ENCODE results near the gene NTPCR. TPM values are rescaled to one million over a fixed set of nuclear protein-coding genes. Genes with fewer than 3 reads are reported as not detected.

The NTPCR gene
- total and polyA plus RNA-seq, 4 donors, result 31.2 to 66.2 (median 57.3) TPM

- H3K27me3 ChIP-seq (ENCODE audit: control insufficient read depth, insufficient read depth, low read length), result no peaks in the 10 kb centered on the region
- H3K9me3 ChIP-seq (ENCODE audit: control insufficient read depth, insufficient read depth, low read length), result peaks cover 2% of the 10 kb centered on the region
- 73% methylated on average over 3 of the region's 5 CpGs for WGBS (ENCODE audit: insufficient coverage)
- H3K4me1 ChIP-seq (ENCODE audit: control insufficient read depth, insufficient read depth, low read length), result no peaks in the 10 kb centered on the region
- DNase-seq (ENCODE audit: low read depth in 4 of 6, low spot score in 6 of 6), result no peak
- H3K27ac ChIP-seq (ENCODE audit: low read depth, low read length), result no peak overlapping the region
- H3K36me3 ChIP-seq (ENCODE audit: control insufficient read depth, insufficient read depth, low read length), result peaks cover 26% of the 10 kb centered on the region
- H3K4me3 ChIP-seq (ENCODE audit: low read depth, low read length), result no peak overlapping the region
These were observed 19.4 kb downstream of the NTPCR start for GRCh38 chr1:232969799-232970198.

DNA sequence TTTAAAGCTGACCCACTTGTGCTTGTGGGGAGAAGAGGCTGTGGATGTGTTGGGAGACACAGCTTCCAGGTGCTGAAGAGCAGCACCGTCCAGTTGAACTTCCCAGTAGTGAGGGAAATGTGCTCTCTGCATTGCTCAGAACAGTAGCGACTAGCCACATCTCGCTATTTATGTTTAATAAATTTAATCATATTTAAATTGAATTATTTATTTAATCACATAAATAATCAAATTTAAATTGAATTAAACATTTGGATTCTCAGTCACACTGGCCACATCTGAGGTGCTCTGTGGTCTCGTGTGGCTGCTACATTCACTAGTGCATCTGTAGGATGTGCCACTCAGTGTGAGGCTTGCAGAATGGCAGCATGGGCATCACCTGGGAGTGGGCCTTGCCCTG, 20.1 kb downstream of the NTPCR start:
- 100% methylated on average over 1 of the region's 4 CpGs for WGBS (ENCODE audit: insufficient coverage)

GRCh38 chr1:232973652-232974611, 23.5 kb downstream of the NTPCR start:
- Histone ChIP-seq H3K36me3 (ENCODE audit: control insufficient read depth, insufficient read depth, low read length) (peaks cover 33% of the 10 kb centered on the region), H3K4me1 (ENCODE audit: control insufficient read depth, insufficient read depth, low read length) (no peaks in the 10 kb centered on the region), H3K4me3 (ENCODE audit: low read depth, low read length) (no peak overlapping the region), H3K9me3 (ENCODE audit: control insufficient read depth, insufficient read depth, low read length) (peaks cover 2% of the 10 kb centered on the region), H3K27me3 (ENCODE audit: control insufficient read depth, insufficient read depth, low read length) (no peaks in the 10 kb centered on the region), H3K27ac (ENCODE audit: low read depth, low read length) (no peak overlapping the region)
- DNase-seq (ENCODE audit: low read depth in 4 of 6, low spot score in 6 of 6), result no peak
- WGBS (ENCODE audit: insufficient coverage), result no CpG with 5 or more reads among the region's 2 CpGs

More for the DNA sequence above, 20.1 kb downstream of the NTPCR start:
- H3K4me1 ChIP-seq (ENCODE audit: control insufficient read depth, insufficient read depth, low read length), result no peaks in the 10 kb centered on the region
- no peak overlapping the region for H3K27ac ChIP-seq (ENCODE audit: low read depth, low read length)
- peaks cover 2% of the 10 kb centered on the region for H3K9me3 ChIP-seq (ENCODE audit: control insufficient read depth, insufficient read depth, low read length)
- H3K27me3 ChIP-seq (ENCODE audit: control insufficient read depth, insufficient read depth, low read length), result no peaks in the 10 kb centered on the region
- H3K4me3 ChIP-seq (ENCODE audit: low read depth, low read length), result no peak overlapping the region
- DNase-seq (ENCODE audit: low read depth in 4 of 6, low spot score in 6 of 6), result no peak
- H3K36me3 ChIP-seq (ENCODE audit: control insufficient read depth, insufficient read depth, low read length), result peaks cover 24% of the 10 kb centered on the region

DNA sequence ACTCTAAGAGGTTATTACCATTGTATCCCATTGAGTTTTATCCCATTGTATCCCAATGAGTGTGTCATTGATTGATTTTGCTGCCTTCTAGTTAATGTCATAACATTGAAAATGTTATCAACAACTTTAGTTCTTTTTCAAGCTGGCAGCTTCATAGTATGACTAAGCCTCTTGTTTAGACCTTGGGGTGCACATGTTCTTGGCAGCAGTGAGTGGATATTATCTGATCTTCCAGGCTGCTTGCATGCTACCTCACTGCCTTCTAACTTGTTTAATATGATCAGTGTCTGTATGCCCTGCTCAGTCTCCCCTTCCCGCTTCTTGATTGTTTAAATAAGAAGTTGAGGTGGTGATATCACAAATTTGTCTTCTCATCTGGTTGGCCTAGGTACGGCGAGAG, 24.6 kb downstream of the NTPCR start:
- no peaks in the 10 kb centered on the region for H3K27me3 ChIP-seq (ENCODE audit: control insufficient read depth, insufficient read depth, low read length)
- no peak overlapping the region for H3K27ac ChIP-seq (ENCODE audit: low read depth, low read length)
- peaks cover 2% of the 10 kb centered on the region for H3K9me3 ChIP-seq (ENCODE audit: control insufficient read depth, insufficient read depth, low read length)
- WGBS (ENCODE audit: insufficient coverage), result no CpG with 5 or more reads among the region's 3 CpGs
- H3K36me3 ChIP-seq (ENCODE audit: control insufficient read depth, insufficient read depth, low read length), result peaks cover 37% of the 10 kb centered on the region
- H3K4me1 ChIP-seq (ENCODE audit: control insufficient read depth, insufficient read depth, low read length), result no peaks in the 10 kb centered on the region
- DNase-seq (ENCODE audit: low read depth in 4 of 6, low spot score in 6 of 6), result no peak
- H3K4me3 ChIP-seq (ENCODE audit: low read depth, low read length), result no peak overlapping the region

DNA sequence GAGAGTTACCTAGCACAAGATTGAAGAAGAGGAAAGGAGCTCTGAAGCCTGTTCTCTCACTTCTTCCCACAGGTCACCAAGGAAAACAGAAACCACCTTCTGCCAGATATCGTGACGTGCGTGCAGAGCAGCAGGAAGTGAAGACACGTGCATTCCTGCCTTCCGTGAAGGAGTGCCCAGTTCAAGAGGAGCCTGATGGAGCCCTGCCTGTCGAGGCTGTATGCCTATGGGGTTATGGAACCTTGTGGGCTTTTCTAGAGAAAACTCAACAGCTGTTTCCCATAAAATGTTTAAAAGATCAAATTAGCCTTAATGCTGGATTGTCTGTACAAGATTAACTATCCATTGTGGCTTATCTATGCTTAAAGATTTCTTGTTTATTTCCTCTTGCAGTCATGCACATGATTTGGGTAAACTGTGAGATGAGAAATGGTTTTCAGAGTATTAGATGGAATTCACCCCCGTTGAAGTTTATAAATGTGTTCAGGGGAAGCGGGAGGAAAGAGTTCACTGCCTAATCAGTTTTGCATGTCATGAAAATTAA, 27.8 kb downstream of the NTPCR start:
- H3K27ac ChIP-seq (ENCODE audit: low read depth, low read length), result no peak overlapping the region
- H3K27me3 ChIP-seq (ENCODE audit: control insufficient read depth, insufficient read depth, low read length), result no peaks in the 10 kb centered on the region
- H3K36me3 ChIP-seq (ENCODE audit: control insufficient read depth, insufficient read depth, low read length), result peaks cover 25% of the 10 kb centered on the region
- H3K9me3 ChIP-seq (ENCODE audit: control insufficient read depth, insufficient read depth, low read length), result peaks cover 2% of the 10 kb centered on the region
- DNase-seq (ENCODE audit: low read depth in 4 of 6, low spot score in 6 of 6), result no peak
- H3K4me3 ChIP-seq (ENCODE audit: low read depth, low read length), result no peak overlapping the region
- no peaks in the 10 kb centered on the region for H3K4me1 ChIP-seq (ENCODE audit: control insufficient read depth, insufficient read depth, low read length)
- 40% methylated on average over 1 of the region's 8 CpGs for WGBS (ENCODE audit: insufficient coverage)

- no peak for DNase-seq (ENCODE audit: low read depth in 4 of 6, low spot score in 6 of 6)
- no peak overlapping the region for H3K4me3 ChIP-seq (ENCODE audit: low read depth, low read length)
- peaks cover 30% of the 10 kb centered on the region for H3K36me3 ChIP-seq (ENCODE audit: control insufficient read depth, insufficient read depth, low read length)
- no peak overlapping the region for H3K27ac ChIP-seq (ENCODE audit: low read depth, low read length)
- no peaks in the 10 kb centered on the region for H3K27me3 ChIP-seq (ENCODE audit: control insufficient read depth, insufficient read depth, low read length)
- WGBS (ENCODE audit: insufficient coverage), result 83% methylated on average over 3 of the region's 4 CpGs
- H3K4me1 ChIP-seq (ENCODE audit: control insufficient read depth, insufficient read depth, low read length), result peaks cover 2% of the 10 kb centered on the region
- H3K9me3 ChIP-seq (ENCODE audit: control insufficient read depth, insufficient read depth, low read length), result no peaks in the 10 kb centered on the region
These were observed 28.4 kb downstream of the NTPCR start for GRCh38 chr1:232978815-232979214.

- Histone ChIP-seq H3K27ac (ENCODE audit: low read depth, low read length) (no peak overlapping the region), H3K36me3 (ENCODE audit: control insufficient read depth, insufficient read depth, low read length) (peaks cover 37% of the 10 kb centered on the region), H3K4me1 (ENCODE audit: control insufficient read depth, insufficient read depth, low read length) (peaks cover 9% of the 10 kb centered on the region), H3K27me3 (ENCODE audit: control insufficient read depth, insufficient read depth, low read length) (no peaks in the 10 kb centered on the region), H3K9me3 (ENCODE audit: control insufficient read depth, insufficient read depth, low read length) (no peaks in the 10 kb centered on the region), H3K4me3 (ENCODE audit: low read depth, low read length) (no peak overlapping the region)
- 94% methylated on average over 6 of the region's 6 CpGs for WGBS (ENCODE audit: insufficient coverage)
- DNase-seq (ENCODE audit: low read depth in 4 of 6, low spot score in 6 of 6), result no peak
These were observed 29.1 kb downstream of the NTPCR start for GRCh38 chr1:232979558-232979957.

GRCh38 chr1:232980355-232980978, 30.1 kb downstream of the NTPCR start:
- Histone ChIP-seq H3K27me3 (ENCODE audit: control insufficient read depth, insufficient read depth, low read length) (no peaks in the 10 kb centered on the region), H3K4me1 (ENCODE audit: control insufficient read depth, insufficient read depth, low read length) (peaks cover 14% of the 10 kb centered on the region), H3K4me3 (ENCODE audit: low read depth, low read length) (no peak overlapping the region), H3K27ac (ENCODE audit: low read depth, low read length) (no peak overlapping the region), H3K36me3 (ENCODE audit: control insufficient read depth, insufficient read depth, low read length) (peaks cover 42% of the 10 kb centered on the region), H3K9me3 (ENCODE audit: control insufficient read depth, insufficient read depth, low read length) (no peaks in the 10 kb centered on the region)
- WGBS (ENCODE audit: insufficient coverage), result 69% methylated on average over 9 of the region's 13 CpGs
- DNase-seq (ENCODE audit: low read depth in 4 of 6, low spot score in 6 of 6), result peak in 2 of 6 donors; percentile 11 to 63

DNA sequence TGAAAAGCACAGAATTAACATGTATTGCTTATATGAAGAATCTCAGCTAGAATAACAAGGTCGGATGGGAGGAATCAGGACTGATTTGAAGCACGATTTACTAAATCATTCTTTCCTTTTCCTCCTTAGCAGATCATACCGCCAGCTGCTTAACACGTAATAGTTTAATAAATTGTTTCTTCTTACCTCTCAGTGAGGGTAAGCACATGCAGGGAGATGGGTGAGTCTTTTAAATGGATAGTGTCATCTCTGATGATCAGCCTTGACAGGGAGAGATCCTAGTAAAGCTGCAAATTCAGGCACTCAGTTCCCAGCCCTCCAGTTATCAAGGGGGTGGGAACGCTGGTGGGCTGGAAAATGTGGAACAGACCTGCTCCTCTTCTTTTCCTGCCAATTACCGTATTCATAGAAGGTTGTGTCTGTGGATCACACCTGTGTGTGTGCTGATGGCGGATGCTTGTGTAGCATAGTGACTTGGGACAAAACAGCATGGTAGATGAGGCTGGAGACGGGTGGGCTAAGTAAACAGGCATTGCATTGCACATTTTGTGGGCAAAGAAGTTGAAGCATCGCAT, 30.7 kb downstream of the NTPCR start:
- WGBS (ENCODE audit: insufficient coverage), result no CpG with 5 or more reads among the region's 9 CpGs
- peaks cover 14% of the 10 kb centered on the region for H3K4me1 ChIP-seq (ENCODE audit: control insufficient read depth, insufficient read depth, low read length)

More for the DNA sequence above, 30.7 kb downstream of the NTPCR start:
- Histone ChIP-seq H3K4me3 (ENCODE audit: low read depth, low read length) (no peak overlapping the region), H3K36me3 (ENCODE audit: control insufficient read depth, insufficient read depth, low read length) (peaks cover 47% of the 10 kb centered on the region), H3K27ac (ENCODE audit: low read depth, low read length) (no peak overlapping the region), H3K9me3 (ENCODE audit: control insufficient read depth, insufficient read depth, low read length) (no peaks in the 10 kb centered on the region), H3K27me3 (ENCODE audit: control insufficient read depth, insufficient read depth, low read length) (no peaks in the 10 kb centered on the region)
- peak in 2 of 6 donors; percentile 22 to 59 for DNase-seq (ENCODE audit: low read depth in 4 of 6, low spot score in 6 of 6)
